Measurements from ENCODE around the gene NUDT5. TPM values are rescaled to one million over a fixed set of nuclear protein-coding genes. Genes with fewer than 3 reads are reported as not detected.

The NUDT5 gene
- total RNA-seq, 1 experiment from 2014 or later, result 117 TPM

DNA sequence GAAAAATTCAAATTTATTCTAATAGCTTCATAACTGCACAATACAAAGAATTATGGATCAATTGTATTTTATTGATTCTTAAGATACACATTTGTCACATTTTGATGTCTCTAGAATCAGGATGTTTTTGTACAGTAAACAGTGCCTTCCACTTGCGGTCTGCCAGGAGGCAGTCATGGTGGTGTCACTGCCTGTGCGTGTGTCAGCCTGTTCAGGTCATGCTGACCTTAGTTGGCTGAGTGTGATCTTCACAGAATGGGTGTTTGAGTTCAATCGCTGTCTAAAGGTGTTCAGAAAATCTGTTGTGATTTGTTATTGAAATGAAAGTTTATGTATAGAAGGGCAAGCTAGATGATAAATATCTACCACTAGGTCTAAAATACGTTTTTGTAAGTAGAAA, 45.5 kb downstream of the NUDT5 start:
- no peak overlapping the region for H3K4ac ChIP-seq (ENCODE audit: low read depth, low read length)
- no peaks in the 10 kb centered on the region for H3K9me3 ChIP-seq (ENCODE audit: control insufficient read depth, low read depth, low read length)
- no peak overlapping the region for H4K91ac ChIP-seq (ENCODE audit: insufficient read length, low read depth, low read length)
- H2BK5ac ChIP-seq (ENCODE audit: insufficient read length, low read length), result no peak overlapping the region
- no peaks in the 10 kb centered on the region for H4K20me1 ChIP-seq (ENCODE audit: control insufficient read depth, insufficient read depth, insufficient read length)
- no peak overlapping the region for H3K27ac Mint-ChIP-seq
- no peak overlapping the region for H4K8ac ChIP-seq (replicated peaks; ENCODE audit: insufficient read length, low read depth, low read length)
- H3K27ac ChIP-seq (ENCODE audit: insufficient read length, low read depth, low read length), result no peak overlapping the region
- no peaks in the 10 kb centered on the region for H3K23me2 ChIP-seq (ENCODE audit: insufficient read length, low read depth, low read length, poor library complexity, severe bottlenecking)
- no peak overlapping the region for H3K14ac ChIP-seq (ENCODE audit: insufficient read depth, low read length)
- H3K4me3 Mint-ChIP-seq, result no peak overlapping the region
- no peaks in the 10 kb centered on the region for H3K79me2 ChIP-seq (ENCODE audit: insufficient read depth, low read length)
- H3K36me3 Mint-ChIP-seq (ENCODE audit: insufficient read depth in 1 of 3, low read depth in 3 of 3), result peaks cover 6 to 24% (median 18%) of the 10 kb centered on the region in 3 experiments; a peak in 6 of 7 replicates
- H3K23ac ChIP-seq (ENCODE audit: insufficient read length, low read depth, low read length), result no peak overlapping the region
- H2AFZ ChIP-seq (ENCODE audit: low read length), result no peak overlapping the region
- no peaks in the 10 kb centered on the region for H3K4me1 Mint-ChIP-seq
- H3K9ac ChIP-seq (ENCODE audit: extremely low read depth, insufficient read length, low read length), result no peak overlapping the region
- H3K27me3 ChIP-seq (ENCODE audit: insufficient read depth, low read length), result no peaks in the 10 kb centered on the region
- no peak overlapping the region for H2BK120ac ChIP-seq (ENCODE audit: low read depth, low read length, poor library complexity, severe bottlenecking)
- H3K4me1 ChIP-seq (ENCODE audit: insufficient read depth, low read length), result no peaks in the 10 kb centered on the region
- no peak overlapping the region for H4K5ac ChIP-seq (ENCODE audit: insufficient read length, low read depth, low read length)
- H3K18ac ChIP-seq (ENCODE audit: insufficient read length, low read depth, low read length), result no peak overlapping the region
- H2BK20ac ChIP-seq (ENCODE audit: low read depth, low read length, poor library complexity, severe bottlenecking), result no peak overlapping the region
- H3K9me3 Mint-ChIP-seq, result no peaks in the 10 kb centered on the region
- no peak overlapping the region for H2BK12ac ChIP-seq (ENCODE audit: insufficient read length, low read depth, low read length)
- TF ChIP-seq, protein P1, sequence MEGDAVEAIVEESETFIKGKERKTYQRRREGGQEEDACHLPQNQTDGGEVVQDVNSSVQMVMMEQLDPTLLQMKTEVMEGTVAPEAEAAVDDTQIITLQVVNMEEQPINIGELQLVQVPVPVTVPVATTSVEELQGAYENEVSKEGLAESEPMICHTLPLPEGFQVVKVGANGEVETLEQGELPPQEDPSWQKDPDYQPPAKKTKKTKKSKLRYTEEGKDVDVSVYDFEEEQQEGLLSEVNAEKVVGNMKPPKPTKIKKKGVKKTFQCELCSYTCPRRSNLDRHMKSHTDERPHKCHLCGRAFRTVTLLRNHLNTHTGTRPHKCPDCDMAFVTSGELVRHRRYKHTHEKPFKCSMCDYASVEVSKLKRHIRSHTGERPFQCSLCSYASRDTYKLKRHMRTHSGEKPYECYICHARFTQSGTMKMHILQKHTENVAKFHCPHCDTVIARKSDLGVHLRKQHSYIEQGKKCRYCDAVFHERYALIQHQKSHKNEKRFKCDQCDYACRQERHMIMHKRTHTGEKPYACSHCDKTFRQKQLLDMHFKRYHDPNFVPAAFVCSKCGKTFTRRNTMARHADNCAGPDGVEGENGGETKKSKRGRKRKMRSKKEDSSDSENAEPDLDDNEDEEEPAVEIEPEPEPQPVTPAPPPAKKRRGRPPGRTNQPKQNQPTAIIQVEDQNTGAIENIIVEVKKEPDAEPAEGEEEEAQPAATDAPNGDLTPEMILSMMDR (conservative IDR thresholded peaks at IDR 0.05), result no peak
- H2BK15ac ChIP-seq (ENCODE audit: low read depth, low read length), result no peak overlapping the region
- no peak overlapping the region for H3K4me2 ChIP-seq (ENCODE audit: insufficient read depth, insufficient read length, low read length)
- DNase-seq, result no peak
- no peaks in the 10 kb centered on the region for H3K27me3 Mint-ChIP-seq (ENCODE audit: low read depth)
- WGBS (ENCODE audit: extremely low coverage, insufficient read length, low lambda C conversion rate), result 100% methylated on average over 1 of the region's 4 CpGs
- H3K56ac ChIP-seq (ENCODE audit: insufficient read length, low read depth, low read length), result no peak overlapping the region
- no peaks in the 10 kb centered on the region for H3K79me1 ChIP-seq (ENCODE audit: insufficient read depth, low read depth, low read length, poor library complexity, severe bottlenecking)
- no peak overlapping the region for H3T11ph ChIP-seq (ENCODE audit: low read length)
- no peak overlapping the region for H2AK5ac ChIP-seq (ENCODE audit: insufficient read length, low read length)

Measured in H9 (cell line).